Measurements from ENCODE around the gene SIAH3. TPM values are rescaled to one million over a fixed set of nuclear protein-coding genes. Genes with fewer than 3 reads are reported as not detected.

The SIAH3 gene
- total RNA-seq: under 1 TPM; 0.07 to 0.12 TPM

- Mint-ChIP-seq H3K27me3 (ENCODE audit: low read depth) (no peaks in the 10 kb centered on the region), H3K36me3 (ENCODE audit: low read depth) (no peaks in the 10 kb centered on the region), H3K9me3 (peaks cover 7% of the 10 kb centered on the region), H3K27ac (peak within 1 kb of the TSS; percentile 54), H3K4me1 (ENCODE audit: low read depth) (peaks cover 50% of the 10 kb centered on the region), H3K4me3 (peak within 1 kb of the TSS; percentile 85)
- CTCF ChIA-PET: interaction anchor here (0.6 to 1.0 kb wide), 3 partner anchors 59 to 246 kb away, joined by 3 read pairs; no protein-coding TSS in a partner anchor
- intact Hi-C loops (cut with micrococcal nuclease): loop anchor here (5.0 kb wide), 2 partner anchors 116 to 201 kb away; partner anchors contain the start of gene ZC3H13
- peak; percentile 47 for DNase-seq
Measured at GRCh38 chr13:45851171-45851921, at the start of gene SIAH3. TSS of gene SIAH3 (minus strand) at chr13:45851753. CDS start at chr13:45851629, 124 bp downstream.

- intact Hi-C loops (cut with micrococcal nuclease): no loop called here
- Mint-ChIP-seq H3K27me3 (ENCODE audit: low read depth) (no peaks in the 10 kb centered on the region), H3K4me1 (ENCODE audit: low read depth) (no peaks in the 10 kb centered on the region), H3K4me3 (no peak overlapping the region), H3K9me3 (no peaks in the 10 kb centered on the region), H3K27ac (no peak overlapping the region), H3K36me3 (ENCODE audit: low read depth) (no peaks in the 10 kb centered on the region)
- no peak for DNase-seq
- CTCF ChIA-PET: interaction anchor here (1.3 kb wide), 1 partner anchor 13 kb away, joined by 4 read pairs; no protein-coding TSS in a partner anchor
Measured at GRCh38 chr13:45899406-45899805, 47.9 kb upstream of the SIAH3 start.

DNA sequence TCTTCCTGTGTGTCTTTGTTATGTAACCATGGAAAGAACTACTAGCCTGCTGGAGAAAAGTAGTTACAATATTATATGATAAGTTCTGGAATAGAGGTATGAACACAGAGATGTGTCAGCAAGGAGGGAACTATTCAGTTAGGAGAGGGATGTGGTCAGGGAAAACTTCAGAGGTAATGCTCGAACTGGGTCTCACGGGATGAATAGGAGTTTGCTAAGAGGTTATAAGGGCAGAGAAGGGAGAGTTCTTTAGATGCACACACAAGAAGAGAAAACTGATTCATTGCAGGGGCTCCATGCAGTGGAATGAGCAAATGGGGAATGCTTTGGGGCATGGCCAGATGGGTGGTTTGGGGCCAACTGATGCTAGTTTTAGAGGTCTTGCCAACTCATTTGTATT is 46.0 kb upstream of the SIAH3 start:
- no peaks in the 10 kb centered on the region for H3K9me3 Mint-ChIP-seq

GRCh38 chr13:45896285-45896684 is 44.7 kb upstream of the SIAH3 start:
- no peak for DNase-seq
- no peaks in the 10 kb centered on the region for H3K4me1 Mint-ChIP-seq (ENCODE audit: low read depth)
- H3K27me3 Mint-ChIP-seq (ENCODE audit: low read depth): no peaks in the 10 kb centered on the region
- no peak overlapping the region for H3K4me3 Mint-ChIP-seq
- no peaks in the 10 kb centered on the region for H3K36me3 Mint-ChIP-seq (ENCODE audit: low read depth)
- intact Hi-C loops (cut with micrococcal nuclease): no loop called here
- no peaks in the 10 kb centered on the region for H3K9me3 Mint-ChIP-seq
- CTCF ChIA-PET: no interaction called here
- no peak overlapping the region for H3K27ac Mint-ChIP-seq

More for the DNA sequence above, 46.0 kb upstream of the SIAH3 start:
- no peak overlapping the region for H3K27ac Mint-ChIP-seq
- H3K4me1 Mint-ChIP-seq (ENCODE audit: low read depth): no peaks in the 10 kb centered on the region
- no peaks in the 10 kb centered on the region for H3K27me3 Mint-ChIP-seq (ENCODE audit: low read depth)
- no peak overlapping the region for H3K4me3 Mint-ChIP-seq
- H3K36me3 Mint-ChIP-seq (ENCODE audit: low read depth): no peaks in the 10 kb centered on the region
- intact Hi-C loops (cut with micrococcal nuclease): no loop called here
- CTCF ChIA-PET: interaction anchor here (0.6 kb wide), 1 partner anchor 74 kb away, joined by 3 read pairs; no protein-coding TSS in a partner anchor
- DNase-seq: no peak

DNA sequence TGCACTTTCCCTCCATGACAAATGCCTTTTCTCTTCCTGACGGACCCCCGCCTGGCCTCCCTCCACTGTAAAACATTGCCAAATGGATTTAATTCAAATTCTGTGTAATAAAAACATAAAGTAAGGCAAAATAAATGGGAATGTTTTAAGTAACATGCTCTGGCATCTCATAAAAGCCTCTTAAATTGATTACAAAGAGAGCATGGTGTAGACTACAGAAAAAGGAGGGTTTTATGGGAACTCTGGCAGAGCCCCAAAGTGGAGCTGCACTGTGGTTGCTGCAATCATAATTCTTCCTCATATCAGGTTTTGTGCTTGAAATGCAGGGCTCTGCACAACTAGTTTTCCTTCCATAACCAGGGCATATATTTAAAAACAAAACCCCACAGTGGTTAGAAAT is 44.3 kb upstream of the SIAH3 start:
- H3K4me1 Mint-ChIP-seq (ENCODE audit: low read depth): no peaks in the 10 kb centered on the region
- intact Hi-C loops (cut with micrococcal nuclease): no loop called here
- H3K27me3 Mint-ChIP-seq (ENCODE audit: low read depth): peaks cover 3% of the 10 kb centered on the region
- DNase-seq: no peak
- H3K36me3 Mint-ChIP-seq (ENCODE audit: low read depth): no peaks in the 10 kb centered on the region
- H3K27ac Mint-ChIP-seq: no peak overlapping the region
- H3K4me3 Mint-ChIP-seq: no peak overlapping the region
- H3K9me3 Mint-ChIP-seq: no peaks in the 10 kb centered on the region
- CTCF ChIA-PET: no interaction called here

- intact Hi-C loops (cut with micrococcal nuclease): no loop called here
- peaks cover 4% of the 10 kb centered on the region for H3K27me3 Mint-ChIP-seq (ENCODE audit: low read depth)
- H3K4me3 Mint-ChIP-seq: no peak overlapping the region
- no peak overlapping the region for H3K27ac Mint-ChIP-seq
- H3K4me1 Mint-ChIP-seq (ENCODE audit: low read depth): no peaks in the 10 kb centered on the region
- no peak for DNase-seq
- no peaks in the 10 kb centered on the region for H3K36me3 Mint-ChIP-seq (ENCODE audit: low read depth)
- CTCF ChIA-PET: no interaction called here
- H3K9me3 Mint-ChIP-seq: no peaks in the 10 kb centered on the region
Measured at GRCh38 chr13:45892513-45892912, 41.0 kb upstream of the SIAH3 start.

DNA sequence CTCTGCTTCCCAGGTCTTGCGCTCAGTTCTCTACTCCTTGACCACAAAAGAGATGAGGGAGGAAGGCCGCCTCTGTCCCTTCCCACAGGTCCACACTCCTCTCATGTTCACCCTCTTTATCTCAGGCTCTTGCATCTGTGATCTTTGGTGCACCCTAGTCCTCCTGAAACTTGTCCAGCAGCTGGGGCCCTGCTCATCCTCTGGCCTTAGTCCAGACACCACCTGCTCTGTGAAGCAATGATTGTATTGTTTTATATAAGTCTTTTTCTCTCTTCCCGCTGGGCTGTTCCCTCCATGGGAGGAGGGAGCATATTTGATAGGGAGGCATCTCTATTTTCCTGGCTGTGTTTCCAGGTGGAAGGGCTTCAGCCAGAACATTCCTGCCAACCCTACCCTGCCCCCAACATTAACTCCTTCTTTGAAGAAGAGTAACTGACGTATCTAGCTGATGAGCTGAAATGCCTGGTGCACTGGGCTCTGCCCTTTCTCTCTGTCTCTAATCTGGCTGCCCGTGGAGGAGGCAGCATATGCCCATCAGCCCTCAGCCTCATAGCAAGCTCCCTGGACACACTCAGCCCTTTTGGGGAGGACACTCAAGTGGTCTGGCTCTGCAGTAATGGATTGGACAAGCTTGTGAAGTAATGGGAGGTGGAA is 38.2 kb upstream of the SIAH3 start:
- H3K36me3 Mint-ChIP-seq (ENCODE audit: low read depth): no peaks in the 10 kb centered on the region
- CTCF ChIA-PET: no interaction called here
- H3K9me3 Mint-ChIP-seq: no peaks in the 10 kb centered on the region
- H3K27ac Mint-ChIP-seq: no peak overlapping the region
- H3K4me3 Mint-ChIP-seq: no peak overlapping the region
- intact Hi-C loops (cut with micrococcal nuclease): no loop called here
- H3K4me1 Mint-ChIP-seq (ENCODE audit: low read depth): no peaks in the 10 kb centered on the region
- H3K27me3 Mint-ChIP-seq (ENCODE audit: low read depth): peaks cover 4% of the 10 kb centered on the region
- DNase-seq: no peak

DNA sequence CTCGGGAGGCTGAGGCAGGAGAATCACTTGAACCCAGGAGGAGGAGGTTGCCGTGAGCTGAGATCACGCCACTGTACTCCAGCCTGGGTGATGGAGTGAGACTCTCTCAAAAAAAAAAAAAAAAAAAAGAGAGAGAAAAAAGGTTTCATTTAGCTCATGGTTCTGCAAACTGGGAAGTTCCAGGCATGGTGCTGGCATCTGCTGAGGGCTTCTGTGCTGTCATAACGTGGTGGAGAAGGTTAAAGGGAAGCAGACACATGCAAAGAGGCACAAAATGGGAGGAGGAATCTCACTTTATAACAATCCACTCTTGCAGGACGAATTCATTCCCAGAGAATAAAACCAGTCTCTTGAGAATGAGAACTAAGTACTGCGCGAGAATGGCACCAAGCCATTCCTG is 34.9 kb upstream of the SIAH3 start:
- no peaks in the 10 kb centered on the region for H3K36me3 Mint-ChIP-seq (ENCODE audit: low read depth)
- H3K27ac Mint-ChIP-seq: no peak overlapping the region
- intact Hi-C loops (cut with micrococcal nuclease): no loop called here
- CTCF ChIA-PET: no interaction called here
- H3K4me1 Mint-ChIP-seq (ENCODE audit: low read depth): no peaks in the 10 kb centered on the region
- no peak overlapping the region for H3K4me3 Mint-ChIP-seq
- no peak for DNase-seq
- H3K27me3 Mint-ChIP-seq (ENCODE audit: low read depth): peaks cover 4% of the 10 kb centered on the region
- H3K9me3 Mint-ChIP-seq: no peaks in the 10 kb centered on the region

DNA sequence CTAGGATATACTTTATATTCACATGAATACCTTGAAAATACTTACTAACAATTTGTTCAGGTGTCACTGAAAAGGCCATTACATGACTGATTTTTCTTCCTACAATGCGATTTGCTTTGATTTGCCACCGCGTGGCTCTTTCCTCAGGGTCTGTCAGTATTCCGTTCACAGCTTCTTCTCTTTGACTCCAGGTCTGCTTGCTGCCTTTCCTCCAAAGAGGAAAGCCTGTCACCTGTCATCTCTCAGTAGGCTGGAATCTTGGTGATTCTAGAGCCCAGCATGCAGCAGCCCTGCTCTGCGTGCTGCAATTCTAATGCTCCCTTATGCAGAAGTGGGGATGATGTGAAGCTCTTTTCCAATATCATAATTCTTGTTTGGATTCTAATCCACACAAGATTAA is 33.6 kb upstream of the SIAH3 start:
- Mint-ChIP-seq H3K4me1 (ENCODE audit: low read depth) (no peaks in the 10 kb centered on the region), H3K4me3 (no peak overlapping the region), H3K27me3 (ENCODE audit: low read depth) (no peaks in the 10 kb centered on the region), H3K9me3 (no peaks in the 10 kb centered on the region), H3K27ac (no peak overlapping the region), H3K36me3 (ENCODE audit: low read depth) (no peaks in the 10 kb centered on the region)
- intact Hi-C loops (cut with micrococcal nuclease): no loop called here
- DNase-seq: no peak
- CTCF ChIA-PET: interaction anchor here (0.5 kb wide), 1 partner anchor 78 kb away, joined by 3 read pairs; no protein-coding TSS in a partner anchor

GRCh38 chr13:45882626-45883025 is 31.1 kb upstream of the SIAH3 start:
- Mint-ChIP-seq H3K27me3 (ENCODE audit: low read depth) (no peaks in the 10 kb centered on the region), H3K36me3 (ENCODE audit: low read depth) (no peaks in the 10 kb centered on the region), H3K27ac (no peak overlapping the region), H3K4me1 (ENCODE audit: low read depth) (no peaks in the 10 kb centered on the region), H3K4me3 (no peak overlapping the region), H3K9me3 (no peaks in the 10 kb centered on the region)
- DNase-seq: no peak
- intact Hi-C loops (cut with micrococcal nuclease): no loop called here
- CTCF ChIA-PET: no interaction called here

DNA sequence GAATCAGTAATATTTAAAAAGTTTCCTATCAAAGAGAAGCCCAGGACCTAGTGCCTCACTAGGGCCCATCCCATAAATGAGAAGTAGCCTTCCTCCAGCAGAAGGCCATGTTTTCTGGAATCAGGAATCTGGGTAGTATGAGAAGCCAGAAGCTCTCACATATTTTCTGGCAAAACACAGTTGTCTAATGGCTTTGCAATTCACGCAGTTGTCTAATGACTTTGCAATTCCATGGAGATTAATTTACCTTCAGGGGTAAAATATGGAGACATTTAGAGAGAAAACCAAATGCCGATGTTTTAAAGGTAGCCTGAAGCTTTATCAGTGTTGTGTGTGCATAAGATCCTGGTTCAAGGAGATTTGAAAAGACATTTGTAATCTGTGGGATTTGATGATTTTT is 29.8 kb upstream of the SIAH3 start:
- CTCF ChIA-PET: no interaction called here
- Mint-ChIP-seq H3K27ac (no peak overlapping the region), H3K36me3 (ENCODE audit: low read depth) (no peaks in the 10 kb centered on the region), H3K27me3 (ENCODE audit: low read depth) (no peaks in the 10 kb centered on the region), H3K9me3 (no peaks in the 10 kb centered on the region), H3K4me3 (no peak overlapping the region), H3K4me1 (ENCODE audit: low read depth) (no peaks in the 10 kb centered on the region)
- intact Hi-C loops (cut with micrococcal nuclease): no loop called here
- no peak for DNase-seq

DNA sequence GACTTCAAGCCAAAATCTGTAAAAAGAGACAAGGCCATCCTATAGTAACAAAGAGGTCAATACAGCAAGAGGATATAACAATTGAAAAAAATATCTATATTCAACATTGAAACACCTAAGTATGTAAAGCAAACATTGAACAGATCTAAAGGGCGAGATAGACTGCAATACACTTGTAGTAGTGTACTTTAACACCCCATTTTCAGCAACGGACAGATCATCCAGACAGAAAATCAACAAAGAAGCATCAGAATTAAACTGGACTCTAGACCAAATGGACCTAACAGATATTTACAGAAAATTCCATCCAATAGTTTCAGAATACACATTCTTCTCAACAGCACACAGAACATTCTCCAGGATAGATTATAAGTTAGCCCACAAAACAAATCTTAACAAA is 28.7 kb upstream of the SIAH3 start:
- Mint-ChIP-seq H3K4me1 (ENCODE audit: low read depth) (no peaks in the 10 kb centered on the region), H3K4me3 (no peak overlapping the region), H3K36me3 (ENCODE audit: low read depth) (no peaks in the 10 kb centered on the region), H3K27me3 (ENCODE audit: low read depth) (no peaks in the 10 kb centered on the region), H3K27ac (no peak overlapping the region), H3K9me3 (no peaks in the 10 kb centered on the region)
- CTCF ChIA-PET: no interaction called here
- intact Hi-C loops (cut with micrococcal nuclease): no loop called here
- no peak for DNase-seq

GRCh38 chr13:45879666-45880065 is 28.1 kb upstream of the SIAH3 start:
- no peaks in the 10 kb centered on the region for H3K4me1 Mint-ChIP-seq (ENCODE audit: low read depth)
- no peaks in the 10 kb centered on the region for H3K36me3 Mint-ChIP-seq (ENCODE audit: low read depth)
- no peak overlapping the region for H3K27ac Mint-ChIP-seq
- H3K4me3 Mint-ChIP-seq: no peak overlapping the region
- H3K9me3 Mint-ChIP-seq: no peaks in the 10 kb centered on the region
- CTCF ChIA-PET: interaction anchor here (0.6 to 0.7 kb wide), 2 partner anchors 128 to 256 kb away, joined by 3 to 5 read pairs; no protein-coding TSS in a partner anchor
- H3K27me3 Mint-ChIP-seq (ENCODE audit: low read depth): no peaks in the 10 kb centered on the region
- intact Hi-C loops (cut with micrococcal nuclease): no loop called here
- DNase-seq: no peak

All from activated naive CD4-positive, alpha-beta T cell treated with anti-CD3 and anti-CD28 coated beads for 36 hours (primary cell).